K562 (cell line): Measurements from ENCODE around the gene HGS. TPM values are rescaled to one million over a fixed set of nuclear protein-coding genes. Genes with fewer than 3 reads are reported as not detected.

Experiments used
- COPS2 ChIP-seq: fragments of 450-650 bp; conservative IDR thresholded peaks from 2 replicates; pipeline ENCODE4 v1.6.1; 2016; ENCODE audit warnings: mild to moderate bottlenecking, moderate library complexity
- CTBP1 ChIP-seq: fragments of 450-650 bp; IDR thresholded peaks from 2 replicates; pipeline ENCODE4 v1.6.1; 2016; ENCODE audit warnings: borderline replicate concordance
- ETV6 ChIP-seq, 3 experiments: fragments of 150-350 bp in 1 of 3; sonication (generic) in 1 of 3; formaldehyde crosslinking in 1 of 3; IDR thresholded peaks; 2 replicates each; pipeline versions ENCODE4 v1.6.1 to v1.8.0; 2014 to 2022; ENCODE audit warnings: borderline replicate concordance in 2 of 3, low read depth in 2 of 3, antibody characterized with exemption in 1 of 3, low read length in 1 of 3, mild to moderate bottlenecking in 1 of 3, missing genetic modification reagents in 1 of 3
- KLF10 ChIP-seq: fragments of 250-450 bp; sonication (Bioruptor Pico); IDR thresholded peaks from 2 replicates; pipeline ENCODE4 v1.6.1; 2021; ENCODE audit warnings: matching md5 sums
- MAFF ChIP-seq: IDR thresholded peaks from 2 replicates; pipeline ENCODE4 v1.6.1; 2012; ENCODE audit warnings: low read length, improper control_type of control experiment
- NCOA1 ChIP-seq: fragments of 450-650 bp; IDR thresholded peaks from 2 replicates; pipeline ENCODE4 v1.6.1; 2016; ENCODE audit warnings: low read depth
- RAD51 ChIP-seq: fragments of 450-650 bp; IDR thresholded peaks from 2 replicates; pipeline ENCODE4 v1.7.1; 2016; ENCODE audit warnings: low read depth, mild to moderate bottlenecking, borderline replicate concordance
- SNIP1 ChIP-seq: fragments of 450-650 bp; IDR thresholded peaks from 2 replicates; pipeline ENCODE4 v1.7.1; 2017; ENCODE audit warnings: low read depth, mild to moderate bottlenecking
- SRF ChIP-seq, 2 experiments: fragments of 250-450, 450-650 bp in 1 of 2; sonication (Bioruptor Pico) in 1 of 2; sonication (generic) in 1 of 2; formaldehyde crosslinking; IDR thresholded peaks; 2 replicates each; pipeline versions ENCODE4 v1.5.0 to v1.5.1; 2020 to 2022; ENCODE audit warnings: mild to moderate bottlenecking in 1 of 2, missing genetic modification reagents in 1 of 2
- TCF7 ChIP-seq: sonication (generic); IDR thresholded peaks from 2 replicates; pipeline ENCODE4 v1.6.1; 2016; ENCODE audit warnings: antibody characterized with exemption, borderline replicate concordance
- ZNF140 ChIP-seq: fragments of 250-450 bp; sonication (Bioruptor Pico); IDR thresholded peaks from 2 replicates; pipeline ENCODE4 v1.8.0; 2021; ENCODE audit warnings: moderate library complexity, mild to moderate bottlenecking, inconsistent platforms
- ZNF3 ChIP-seq: fragments of 250-450 bp; sonication (Bioruptor Pico); IDR thresholded peaks from 2 replicates; pipeline ENCODE4 v1.5.0; 2021; ENCODE audit warnings: mild to moderate bottlenecking, moderate library complexity
- ZNF324 ChIP-seq: fragments of 250-450 bp; sonication (Bioruptor Pico); IDR thresholded peaks from 2 replicates; pipeline ENCODE4 v1.4.0; 2020; ENCODE audit warnings: mild to moderate bottlenecking
- ZNF766 ChIP-seq: fragments of 200-800 bp; sonication (Bioruptor generic); conservative IDR thresholded peaks from 2 replicates; pipeline ENCODE4 v1.6.1; 2016; ENCODE audit warnings: missing genetic modification characterization, missing compliant biosample characterization
- polyA plus RNA-seq, 8 experiments: library from polyadenylated mRNA; depleted of rRNA in 4 of 8; stranded (reverse) in 5 of 8; unstranded in 3 of 8; fragments of >200 nt; fragmentation: Nextera tagmentation in 2 of 8; fragmentation: Illumina TruSeq in 1 of 8; extraction: Ambion mirVana in 2 of 8; extraction: Trizol in 1 of 8; gene quantifications; 2 replicates each; pipeline versions ENCODE4 v1.2.1 to v1.2.3, GENCODE V29; 2011 to 2014; ENCODE audit warnings: inconsistent platforms in 1 of 8, missing spikeins in 1 of 8
- total RNA-seq, 7 experiments: library from RNA; depleted of rRNA in 6 of 7; stranded (reverse); fragments of >200 nt in 6 of 7; fragmentation: Illumina TruSeq in 2 of 7; extraction: Trizol in 2 of 7; gene quantifications; 2 replicates each; pipeline versions ENCODE4 v1.2.1 to v1.2.3, GENCODE V29; 2011 to 2021; ENCODE audit warnings: low replicate concordance in 1 of 7
- TF ChIP-seq, protein P1 (sequence below): sonication (generic); formaldehyde crosslinking; IDR thresholded peaks from 2 replicates; pipeline ENCODE4 v1.8.1; 2023; ENCODE audit warnings: mild to moderate bottlenecking, missing genetic modification reagents, moderate library complexity
- TF ChIP-seq, protein P2 (sequence below): sonication (generic); formaldehyde crosslinking; IDR thresholded peaks from 2 replicates; pipeline ENCODE4 v1.5.0; 2020; ENCODE audit warnings: missing genetic modification reagents
- TF ChIP-seq, protein P3 (sequence below): fragments of 450-650 bp; formaldehyde crosslinking; IDR thresholded peaks from 2 replicates; pipeline ENCODE4 v1.4.0; 2022; ENCODE audit warnings: missing genetic modification characterization
- TF ChIP-seq, protein P4 (sequence below): fragments of 450-650 bp; formaldehyde crosslinking; IDR thresholded peaks from 2 replicates; pipeline ENCODE4 v1.4.0; 2020; ENCODE audit warnings: mild to moderate bottlenecking, moderate library complexity
- TF ChIP-seq, protein P5 (sequence below): sonication (generic); formaldehyde crosslinking; IDR thresholded peaks from 2 replicates; pipeline ENCODE4 v1.8.1; 2023; ENCODE audit warnings: mild to moderate bottlenecking, missing genetic modification reagents
- TF ChIP-seq, protein P6 (sequence below): sonication (generic); formaldehyde crosslinking; IDR thresholded peaks from 2 replicates; pipeline ENCODE4 v1.8.1; 2022; ENCODE audit warnings: missing genetic modification reagents

Gene HGS
- total and polyA plus RNA-seq, 9 of the 15 experiments (the other 6 are each of a cell fraction or from before 2014, with no cell fraction given), result 3.9 to 176 (median 77.1) TPM

DNA sequence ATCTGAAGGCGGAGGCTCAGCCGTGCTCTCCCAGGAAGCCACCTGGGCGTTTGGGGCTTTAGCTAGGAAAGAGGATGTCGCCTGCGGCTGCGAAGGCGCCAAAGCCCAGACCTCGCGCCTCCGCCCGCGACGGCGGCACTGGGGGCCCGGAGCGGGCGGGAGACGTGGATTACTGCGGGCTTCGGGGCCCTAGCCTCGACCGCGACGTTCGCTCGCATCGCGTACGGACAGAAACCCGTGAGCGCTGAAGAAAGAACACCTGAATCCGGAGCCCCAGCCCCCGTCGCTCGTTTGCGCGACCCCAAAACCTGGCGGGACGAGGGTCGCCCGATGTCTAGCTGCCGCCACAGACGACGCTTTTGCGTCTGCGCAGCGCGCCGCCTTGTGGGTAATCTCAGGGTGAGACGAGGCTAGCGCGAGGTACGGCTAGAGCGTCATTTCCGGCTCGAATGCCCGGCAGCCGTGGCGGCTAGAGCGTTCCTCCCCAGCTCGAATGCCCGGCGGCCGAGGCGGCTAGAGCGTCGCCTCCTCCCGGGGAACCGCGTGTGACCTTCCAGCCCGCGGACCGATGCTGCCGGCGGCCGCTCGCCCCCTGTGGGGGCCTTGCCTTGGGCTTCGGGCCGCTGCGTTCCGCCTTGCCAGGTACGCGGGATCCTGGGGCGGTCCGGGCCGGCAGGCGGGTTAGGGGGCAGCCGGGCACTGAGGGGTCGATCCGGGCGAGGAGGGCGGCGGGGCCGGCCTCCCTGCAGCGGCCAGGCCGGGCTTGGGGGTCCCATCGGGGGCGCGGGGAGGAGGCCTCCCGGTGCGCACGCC, 19.3 kb downstream of the HGS start, which contains the start of gene MRPL12 (continued):
- TF ChIP-seq ZNF766 (CRISPR knock-in tag) (no peak; the same call in 1 of the 2 replicates), ETV6 (IDR thresholded peaks at IDR 0.05; ENCODE audit: borderline replicate concordance in 1 of 2, low read depth in 2 of 2, low read length in 1 of 2) (no peak), ETV6 (CRISPR knock-in tag; IDR thresholded peaks at IDR 0.05; ENCODE audit: borderline replicate concordance) (no peak), MAFF (no peak), SRF (CRISPR knock-in tag; IDR thresholded peaks at IDR 0.05) (0 out of 4 replicates have a peak, but pooled peaks of 1 of the 2 experiments have one; percentile 53), ZNF140 (CRISPR knock-in tag) (no peak), CTBP1 (peak; percentile 83), SNIP1 (peak; percentile 97), RAD51 (no peak), ZNF3 (no peak), KLF10 (no peak), TCF7 (no peak), NCOA1 (no peak), COPS2 (no peak), ZNF324 (CRISPR knock-in tag) (no peak)
- TF ChIP-seq, protein P1, sequence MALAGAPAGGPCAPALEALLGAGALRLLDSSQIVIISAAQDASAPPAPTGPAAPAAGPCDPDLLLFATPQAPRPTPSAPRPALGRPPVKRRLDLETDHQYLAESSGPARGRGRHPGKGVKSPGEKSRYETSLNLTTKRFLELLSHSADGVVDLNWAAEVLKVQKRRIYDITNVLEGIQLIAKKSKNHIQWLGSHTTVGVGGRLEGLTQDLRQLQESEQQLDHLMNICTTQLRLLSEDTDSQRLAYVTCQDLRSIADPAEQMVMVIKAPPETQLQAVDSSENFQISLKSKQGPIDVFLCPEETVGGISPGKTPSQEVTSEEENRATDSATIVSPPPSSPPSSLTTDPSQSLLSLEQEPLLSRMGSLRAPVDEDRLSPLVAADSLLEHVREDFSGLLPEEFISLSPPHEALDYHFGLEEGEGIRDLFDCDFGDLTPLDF (CRISPR knock-in tag), result peak; percentile 33; the same call in 1 of the 2 replicates
- TF ChIP-seq, protein P2, sequence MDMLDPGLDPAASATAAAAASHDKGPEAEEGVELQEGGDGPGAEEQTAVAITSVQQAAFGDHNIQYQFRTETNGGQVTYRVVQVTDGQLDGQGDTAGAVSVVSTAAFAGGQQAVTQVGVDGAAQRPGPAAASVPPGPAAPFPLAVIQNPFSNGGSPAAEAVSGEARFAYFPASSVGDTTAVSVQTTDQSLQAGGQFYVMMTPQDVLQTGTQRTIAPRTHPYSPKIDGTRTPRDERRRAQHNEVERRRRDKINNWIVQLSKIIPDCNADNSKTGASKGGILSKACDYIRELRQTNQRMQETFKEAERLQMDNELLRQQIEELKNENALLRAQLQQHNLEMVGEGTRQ, result no peak
- TF ChIP-seq, protein P3, sequence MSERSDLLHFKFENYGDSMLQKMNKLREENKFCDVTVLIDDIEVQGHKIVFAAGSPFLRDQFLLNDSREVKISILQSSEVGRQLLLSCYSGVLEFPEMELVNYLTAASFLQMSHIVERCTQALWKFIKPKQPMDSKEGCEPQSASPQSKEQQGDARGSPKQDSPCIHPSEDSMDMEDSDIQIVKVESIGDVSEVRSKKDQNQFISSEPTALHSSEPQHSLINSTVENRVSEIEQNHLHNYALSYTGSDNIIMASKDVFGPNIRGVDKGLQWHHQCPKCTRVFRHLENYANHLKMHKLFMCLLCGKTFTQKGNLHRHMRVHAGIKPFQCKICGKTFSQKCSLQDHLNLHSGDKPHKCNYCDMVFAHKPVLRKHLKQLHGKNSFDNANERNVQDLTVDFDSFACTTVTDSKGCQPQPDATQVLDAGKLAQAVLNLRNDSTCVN (CRISPR knock-in tag), result no peak
- TF ChIP-seq, protein P4, sequence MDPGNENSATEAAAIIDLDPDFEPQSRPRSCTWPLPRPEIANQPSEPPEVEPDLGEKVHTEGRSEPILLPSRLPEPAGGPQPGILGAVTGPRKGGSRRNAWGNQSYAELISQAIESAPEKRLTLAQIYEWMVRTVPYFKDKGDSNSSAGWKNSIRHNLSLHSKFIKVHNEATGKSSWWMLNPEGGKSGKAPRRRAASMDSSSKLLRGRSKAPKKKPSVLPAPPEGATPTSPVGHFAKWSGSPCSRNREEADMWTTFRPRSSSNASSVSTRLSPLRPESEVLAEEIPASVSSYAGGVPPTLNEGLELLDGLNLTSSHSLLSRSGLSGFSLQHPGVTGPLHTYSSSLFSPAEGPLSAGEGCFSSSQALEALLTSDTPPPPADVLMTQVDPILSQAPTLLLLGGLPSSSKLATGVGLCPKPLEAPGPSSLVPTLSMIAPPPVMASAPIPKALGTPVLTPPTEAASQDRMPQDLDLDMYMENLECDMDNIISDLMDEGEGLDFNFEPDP (CRISPR knock-in tag), result no peak
- TF ChIP-seq, protein P5, sequence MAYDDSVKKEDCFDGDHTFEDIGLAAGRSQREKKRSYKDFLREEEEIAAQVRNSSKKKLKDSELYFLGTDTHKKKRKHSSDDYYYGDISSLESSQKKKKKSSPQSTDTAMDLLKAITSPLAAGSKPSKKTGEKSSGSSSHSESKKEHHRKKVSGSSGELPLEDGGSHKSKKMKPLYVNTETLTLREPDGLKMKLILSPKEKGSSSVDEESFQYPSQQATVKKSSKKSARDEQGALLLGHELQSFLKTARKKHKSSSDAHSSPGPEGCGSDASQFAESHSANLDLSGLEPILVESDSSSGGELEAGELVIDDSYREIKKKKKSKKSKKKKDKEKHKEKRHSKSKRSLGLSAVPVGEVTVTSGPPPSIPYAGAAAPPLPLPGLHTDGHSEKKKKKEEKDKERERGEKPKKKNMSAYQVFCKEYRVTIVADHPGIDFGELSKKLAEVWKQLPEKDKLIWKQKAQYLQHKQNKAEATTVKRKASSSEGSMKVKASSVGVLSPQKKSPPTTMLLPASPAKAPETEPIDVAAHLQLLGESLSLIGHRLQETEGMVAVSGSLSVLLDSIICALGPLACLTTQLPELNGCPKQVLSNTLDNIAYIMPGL, result peak; percentile 91
- TF ChIP-seq, protein P6, sequence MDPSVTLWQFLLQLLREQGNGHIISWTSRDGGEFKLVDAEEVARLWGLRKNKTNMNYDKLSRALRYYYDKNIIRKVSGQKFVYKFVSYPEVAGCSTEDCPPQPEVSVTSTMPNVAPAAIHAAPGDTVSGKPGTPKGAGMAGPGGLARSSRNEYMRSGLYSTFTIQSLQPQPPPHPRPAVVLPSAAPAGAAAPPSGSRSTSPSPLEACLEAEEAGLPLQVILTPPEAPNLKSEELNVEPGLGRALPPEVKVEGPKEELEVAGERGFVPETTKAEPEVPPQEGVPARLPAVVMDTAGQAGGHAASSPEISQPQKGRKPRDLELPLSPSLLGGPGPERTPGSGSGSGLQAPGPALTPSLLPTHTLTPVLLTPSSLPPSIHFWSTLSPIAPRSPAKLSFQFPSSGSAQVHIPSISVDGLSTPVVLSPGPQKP (CRISPR knock-in tag), result no peak
